ENCODE results near the gene LPIN1. TPM values are rescaled to one million over a fixed set of nuclear protein-coding genes. Genes with fewer than 3 reads are reported as not detected.

Gene LPIN1
- total and polyA plus RNA-seq, 5 donors from 2014 or later = 20.3 to 94.9 (median 26.6) TPM

DNA sequence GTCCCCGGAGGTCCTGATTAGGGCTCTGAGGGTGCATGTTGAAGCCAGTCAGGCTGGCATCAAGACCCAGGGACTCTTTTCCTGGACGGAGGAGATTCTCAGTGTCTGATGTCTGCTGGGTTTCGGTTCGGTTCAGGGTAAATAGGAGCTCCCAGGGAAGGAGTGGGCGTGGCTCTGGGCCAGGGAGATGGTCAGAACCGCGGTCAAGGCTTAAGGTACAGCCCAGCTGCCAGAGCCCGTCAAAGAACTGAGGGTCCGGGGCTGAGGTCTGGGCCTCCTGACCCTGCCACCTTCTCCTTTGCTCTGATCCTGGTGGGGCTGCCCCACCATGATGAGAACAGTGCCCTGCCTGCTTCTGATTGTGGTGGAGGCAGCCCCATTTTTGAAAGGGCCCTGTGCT, 39.8 kb downstream of the LPIN1 start:
- Histone ChIP-seq H3K9me3 (ENCODE audit: control insufficient read depth in 2 of 2, low read length in 2 of 2) (no peaks in the 10 kb centered on the region), H3K4me3 (ENCODE audit: low read depth, low read length) (no peak overlapping the region), H3K36me3 (ENCODE audit: control insufficient read depth, insufficient read depth, low read length) (peaks cover 92% of the 10 kb centered on the region), H3K27ac (ENCODE audit: insufficient read depth, low read length, poor library complexity, severe bottlenecking) (no peak overlapping the region), H3K27me3 (ENCODE audit: control insufficient read depth, insufficient read depth, low read length) (no peaks in the 10 kb centered on the region), H3K4me1 (ENCODE audit: control insufficient read depth, insufficient read depth, low read length, poor library complexity, severe bottlenecking) (no peaks in the 10 kb centered on the region)
- no peaks in the 10 kb centered on the region for H3K9me3 Mint-ChIP-seq
- H3K4me3 Mint-ChIP-seq = no peak overlapping the region
- no peak overlapping the region for H3K27ac Mint-ChIP-seq
- H3K36me3 Mint-ChIP-seq = peaks cover 60% of the 10 kb centered on the region
- DNase-seq = no peak
- H3K27me3 Mint-ChIP-seq = no peaks in the 10 kb centered on the region
- ATAC-seq (ENCODE audit: low read depth in 2 of 2) = no peak
- H3K4me1 Mint-ChIP-seq = peaks cover 0 to 8% (median 5%) of the 10 kb centered on the region in 4 donors

DNA sequence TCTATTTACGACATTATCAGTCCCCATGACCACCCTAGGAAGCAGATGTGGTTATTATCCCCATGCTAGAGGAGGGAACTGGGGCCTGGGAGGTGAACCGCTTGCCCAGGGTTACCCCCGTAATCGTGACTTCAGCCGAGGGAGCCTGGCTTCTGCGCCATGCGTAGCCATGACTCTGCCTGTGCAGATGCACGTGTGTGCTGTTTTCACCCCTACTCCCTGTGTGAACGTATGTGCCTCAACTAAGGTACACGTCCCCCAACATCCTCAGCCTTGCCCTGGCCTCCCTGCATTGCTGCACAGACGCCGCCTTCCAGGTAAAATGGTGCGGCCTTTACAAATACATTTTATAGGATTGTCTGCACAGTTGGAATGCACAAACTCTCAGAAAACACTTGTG, 40.2 kb downstream of the LPIN1 start:
- no peaks in the 10 kb centered on the region for H3K9me3 ChIP-seq (ENCODE audit: control insufficient read depth in 2 of 2, low read length in 2 of 2)
- no peak for DNase-seq
- no peaks in the 10 kb centered on the region for H3K27me3 ChIP-seq (ENCODE audit: control insufficient read depth, insufficient read depth, low read length)
- no peaks in the 10 kb centered on the region for H3K4me1 ChIP-seq (ENCODE audit: control insufficient read depth, insufficient read depth, low read length, poor library complexity, severe bottlenecking)
- Mint-ChIP-seq H3K4me1 (peaks cover 0 to 5% (median 4%) of the 10 kb centered on the region in 4 donors), H3K27ac (no peak overlapping the region), H3K36me3 (peaks cover 59% of the 10 kb centered on the region), H3K4me3 (no peak overlapping the region), H3K27me3 (no peaks in the 10 kb centered on the region), H3K9me3 (no peaks in the 10 kb centered on the region)
- no peak overlapping the region for H3K4me3 ChIP-seq (ENCODE audit: low read depth, low read length)
- ATAC-seq (ENCODE audit: low read depth in 2 of 2) = no peak
- no peak overlapping the region for H3K27ac ChIP-seq (ENCODE audit: insufficient read depth, low read length, poor library complexity, severe bottlenecking)
- peaks cover 89% of the 10 kb centered on the region for H3K36me3 ChIP-seq (ENCODE audit: control insufficient read depth, insufficient read depth, low read length)

DNA sequence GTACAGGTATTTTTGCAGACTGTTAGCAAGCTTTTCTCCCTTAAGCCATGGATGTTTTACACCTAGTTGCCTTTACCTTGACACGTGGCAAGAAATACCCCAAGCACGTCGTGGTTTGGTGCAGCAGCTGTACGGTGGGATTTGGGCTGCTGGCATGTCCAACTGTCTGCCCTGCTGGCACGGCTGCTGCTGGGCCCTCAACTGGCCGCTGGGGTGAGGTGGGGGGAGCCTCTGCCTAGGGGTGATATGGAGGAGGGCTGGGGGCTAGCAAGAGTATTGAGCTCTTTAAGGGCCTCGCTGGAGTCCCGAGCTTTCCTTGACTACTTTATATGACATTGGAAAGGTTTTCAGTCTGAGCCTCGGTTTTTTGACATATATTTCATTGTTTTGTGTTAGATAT, 41.6 kb downstream of the LPIN1 start:
- Histone ChIP-seq H3K36me3 (ENCODE audit: control insufficient read depth, insufficient read depth, low read length) (peaks cover 90% of the 10 kb centered on the region), H3K27me3 (ENCODE audit: control insufficient read depth, insufficient read depth, low read length) (no peaks in the 10 kb centered on the region), H3K9me3 (ENCODE audit: control insufficient read depth in 2 of 2, low read length in 2 of 2) (no peaks in the 10 kb centered on the region), H3K4me3 (ENCODE audit: low read depth, low read length) (no peak overlapping the region), H3K27ac (ENCODE audit: insufficient read depth, low read length, poor library complexity, severe bottlenecking) (no peak overlapping the region), H3K4me1 (ENCODE audit: control insufficient read depth, insufficient read depth, low read length, poor library complexity, severe bottlenecking) (no peaks in the 10 kb centered on the region)
- DNase-seq (no peak), ATAC-seq (ENCODE audit: low read depth in 2 of 2) (no peak)
- H3K4me3 Mint-ChIP-seq = no peak overlapping the region
- no peak overlapping the region for H3K27ac Mint-ChIP-seq
- H3K36me3 Mint-ChIP-seq = peaks cover 60% of the 10 kb centered on the region
- no peaks in the 10 kb centered on the region for H3K27me3 Mint-ChIP-seq
- H3K9me3 Mint-ChIP-seq = no peaks in the 10 kb centered on the region
- H3K4me1 Mint-ChIP-seq = peaks cover 4 to 7% (median 5%) of the 10 kb centered on the region in 4 donors

DNA sequence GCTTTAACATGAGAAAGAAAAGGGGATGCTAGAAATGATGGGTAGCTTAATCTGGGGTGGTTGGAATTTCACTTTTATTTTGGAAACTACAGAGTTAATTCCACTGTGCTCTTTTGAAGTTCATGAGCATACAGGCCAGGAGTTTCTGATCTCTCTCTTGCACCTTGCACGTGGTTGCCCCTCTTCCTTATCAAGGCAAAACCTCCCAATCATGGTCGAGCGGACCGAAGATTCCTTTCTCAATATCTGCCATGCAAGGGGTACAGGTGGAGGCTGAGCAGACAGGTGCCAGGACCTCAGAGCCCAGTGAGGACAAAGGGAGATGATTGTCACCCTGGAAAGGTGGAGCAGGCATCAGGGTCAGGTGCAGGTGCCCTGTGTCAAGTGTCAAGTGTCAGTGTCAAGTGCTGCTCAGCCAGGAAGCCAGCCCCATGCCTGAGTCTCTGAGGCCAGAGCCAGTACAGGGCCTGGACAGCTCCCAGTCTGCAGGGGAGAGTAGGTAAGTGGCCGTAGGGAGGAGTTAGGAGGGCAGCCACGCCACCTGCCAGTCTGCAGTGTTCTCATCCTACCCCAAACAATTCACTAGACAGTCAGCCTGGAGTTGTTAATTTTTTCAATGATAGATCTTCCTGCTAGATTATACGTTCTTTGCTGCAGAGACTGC, 42.2 kb downstream of the LPIN1 start:
- H3K27me3 Mint-ChIP-seq = no peaks in the 10 kb centered on the region
- Histone ChIP-seq H3K4me1 (ENCODE audit: control insufficient read depth, insufficient read depth, low read length, poor library complexity, severe bottlenecking) (no peaks in the 10 kb centered on the region), H3K27ac (ENCODE audit: insufficient read depth, low read length, poor library complexity, severe bottlenecking) (no peak overlapping the region), H3K4me3 (ENCODE audit: low read depth, low read length) (no peak overlapping the region), H3K9me3 (ENCODE audit: control insufficient read depth in 2 of 2, low read length in 2 of 2) (no peaks in the 10 kb centered on the region), H3K36me3 (ENCODE audit: control insufficient read depth, insufficient read depth, low read length) (peaks cover 90% of the 10 kb centered on the region), H3K27me3 (ENCODE audit: control insufficient read depth, insufficient read depth, low read length) (no peaks in the 10 kb centered on the region)
- DNase-seq (no peak), ATAC-seq (ENCODE audit: low read depth in 2 of 2) (no peak)
- H3K36me3 Mint-ChIP-seq = peaks cover 65% of the 10 kb centered on the region
- no peaks in the 10 kb centered on the region for H3K9me3 Mint-ChIP-seq
- no peak overlapping the region for H3K4me3 Mint-ChIP-seq
- no peak overlapping the region for H3K27ac Mint-ChIP-seq
- H3K4me1 Mint-ChIP-seq = peaks cover 4 to 13% (median 5%) of the 10 kb centered on the region in 4 donors

DNA sequence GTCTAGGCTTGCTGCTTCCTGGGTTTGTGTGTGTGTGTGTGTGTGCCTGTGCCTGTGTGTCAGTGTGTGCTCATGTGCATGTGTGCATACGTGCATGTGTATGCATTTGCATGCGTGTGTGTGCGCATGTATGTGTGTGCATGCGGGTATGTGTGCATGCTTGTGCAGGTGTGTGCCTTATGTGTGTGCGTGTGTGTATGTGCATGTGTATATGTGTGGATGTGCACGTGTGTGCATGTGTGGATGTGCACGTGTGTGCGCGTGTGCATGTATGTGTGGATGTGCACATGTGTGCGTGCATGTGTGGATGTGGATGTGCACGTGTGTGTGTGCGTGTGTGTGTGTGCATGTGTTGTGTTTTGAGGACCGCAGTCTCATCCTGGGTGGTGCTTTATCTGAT, 42.8 kb downstream of the LPIN1 start:
- peaks cover 66% of the 10 kb centered on the region for H3K36me3 Mint-ChIP-seq

DNA sequence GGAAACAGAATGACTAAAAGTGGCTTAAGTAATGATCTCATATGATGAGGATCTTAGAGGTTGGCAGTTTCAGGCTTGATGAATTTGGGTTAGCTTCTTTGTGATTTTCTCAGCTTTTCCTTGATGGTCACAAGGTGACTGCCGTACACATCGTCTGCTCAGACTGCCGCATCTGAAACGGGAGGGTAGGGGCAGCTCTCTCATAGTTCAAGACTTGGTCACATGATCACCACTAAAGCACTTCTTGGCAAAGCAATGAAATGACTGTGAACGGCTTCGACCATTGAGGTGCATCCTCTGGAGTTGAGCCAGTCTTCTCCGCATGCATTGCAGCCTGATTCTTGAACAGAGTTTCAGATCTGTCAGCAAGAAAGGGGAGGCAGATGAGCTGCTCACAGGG, 43.8 kb downstream of the LPIN1 start:
- Mint-ChIP-seq H3K27ac (no peak overlapping the region), H3K36me3 (peaks cover 75% of the 10 kb centered on the region)
- H3K36me3 ChIP-seq (ENCODE audit: control insufficient read depth, insufficient read depth, low read length) = peaks cover 93% of the 10 kb centered on the region

More for the DNA sequence above, 42.8 kb downstream of the LPIN1 start:
- DNase-seq (no peak), ATAC-seq (ENCODE audit: low read depth in 2 of 2) (no peak)
- H3K27ac Mint-ChIP-seq = no peak overlapping the region
- H3K4me3 Mint-ChIP-seq = no peak overlapping the region
- no peaks in the 10 kb centered on the region for H3K9me3 Mint-ChIP-seq
- no peaks in the 10 kb centered on the region for H3K9me3 ChIP-seq (ENCODE audit: control insufficient read depth in 2 of 2, low read length in 2 of 2)
- H3K27me3 ChIP-seq (ENCODE audit: control insufficient read depth, insufficient read depth, low read length) = no peaks in the 10 kb centered on the region
- H3K27ac ChIP-seq (ENCODE audit: insufficient read depth, low read length, poor library complexity, severe bottlenecking) = no peak overlapping the region
- no peaks in the 10 kb centered on the region for H3K4me1 ChIP-seq (ENCODE audit: control insufficient read depth, insufficient read depth, low read length, poor library complexity, severe bottlenecking)
- H3K4me3 ChIP-seq (ENCODE audit: low read depth, low read length) = no peak overlapping the region
- H3K27me3 Mint-ChIP-seq = no peaks in the 10 kb centered on the region
- H3K4me1 Mint-ChIP-seq = peaks cover 4 to 17% (median 5%) of the 10 kb centered on the region in 4 donors
- H3K36me3 ChIP-seq (ENCODE audit: control insufficient read depth, insufficient read depth, low read length) = peaks cover 91% of the 10 kb centered on the region

DNA sequence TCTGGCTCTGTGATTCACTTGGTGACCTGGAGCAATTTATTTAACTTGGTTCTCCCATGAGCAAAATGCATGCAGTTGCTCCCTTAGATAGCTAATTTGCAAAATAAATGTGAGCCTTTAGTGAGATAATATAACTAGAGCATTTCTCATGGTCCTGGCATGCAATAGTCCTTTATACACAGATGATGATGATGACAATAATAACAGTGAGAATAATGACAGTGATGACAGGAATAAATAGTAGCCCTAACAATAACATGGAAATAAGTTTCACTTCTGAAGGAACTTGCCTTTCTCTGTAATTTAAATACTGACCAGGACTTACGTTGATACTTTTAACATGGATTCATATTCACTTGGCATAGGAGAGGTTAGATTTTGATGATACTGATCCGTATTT, 49.2 kb downstream of the LPIN1 start:
- H3K4me1 Mint-ChIP-seq = peaks cover 3 to 14% (median 6%) of the 10 kb centered on the region in 4 donors

More for the DNA sequence above, 43.8 kb downstream of the LPIN1 start:
- no peaks in the 10 kb centered on the region for H3K4me1 ChIP-seq (ENCODE audit: control insufficient read depth, insufficient read depth, low read length, poor library complexity, severe bottlenecking)
- no peaks in the 10 kb centered on the region for H3K9me3 ChIP-seq (ENCODE audit: control insufficient read depth in 2 of 2, low read length in 2 of 2)
- Mint-ChIP-seq H3K27me3 (no peaks in the 10 kb centered on the region), H3K4me3 (no peak overlapping the region), H3K4me1 (peaks cover 4 to 17% (median 5%) of the 10 kb centered on the region in 4 donors), H3K9me3 (no peaks in the 10 kb centered on the region)
- no peak overlapping the region for H3K27ac ChIP-seq (ENCODE audit: insufficient read depth, low read length, poor library complexity, severe bottlenecking)
- no peak for ATAC-seq (ENCODE audit: low read depth in 2 of 2)
- no peak for DNase-seq
- H3K4me3 ChIP-seq (ENCODE audit: low read depth, low read length) = no peak overlapping the region
- no peaks in the 10 kb centered on the region for H3K27me3 ChIP-seq (ENCODE audit: control insufficient read depth, insufficient read depth, low read length)

More for the DNA sequence above, 49.2 kb downstream of the LPIN1 start:
- Mint-ChIP-seq H3K36me3 (peaks cover 77% of the 10 kb centered on the region), H3K9me3 (no peaks in the 10 kb centered on the region), H3K4me3 (no peak overlapping the region), H3K27me3 (no peaks in the 10 kb centered on the region), H3K27ac (peak overlapping the region in 1 of 3 donors; percentile 3)
- Histone ChIP-seq H3K27ac (ENCODE audit: insufficient read depth, low read length, poor library complexity, severe bottlenecking) (no peak overlapping the region), H3K36me3 (ENCODE audit: control insufficient read depth, insufficient read depth, low read length) (peaks cover 93% of the 10 kb centered on the region), H3K9me3 (ENCODE audit: control insufficient read depth in 2 of 2, low read length in 2 of 2) (no peaks in the 10 kb centered on the region), H3K27me3 (ENCODE audit: control insufficient read depth, insufficient read depth, low read length) (no peaks in the 10 kb centered on the region), H3K4me1 (ENCODE audit: control insufficient read depth, insufficient read depth, low read length, poor library complexity, severe bottlenecking) (no peaks in the 10 kb centered on the region), H3K4me3 (ENCODE audit: low read depth, low read length) (no peak overlapping the region)
- DNase-seq (no peak), ATAC-seq (ENCODE audit: low read depth in 2 of 2) (no peak)
